HCT116 (cell line): ENCODE results near the gene ZNF14.
"Not testable (repeated sequence)": the region's sequence is repeated elsewhere in the genome, so short reads cannot be mapped to it uniquely, and the experiment has no call there.

Experiments
- CTCF ChIP-seq, 3 experiments: fragments of 200-600 bp in 1 of 3; sonication (generic) in 1 of 3; IDR thresholded peaks in 2 of 3; conservative IDR thresholded peaks in 1 of 3; 2 replicates each; pipeline ENCODE4 v1.5.1; 2012 to 2017; ENCODE audit warnings: low read depth in 2 of 3, low read length in 2 of 3, antibody characterized with exemption in 1 of 3, borderline replicate concordance in 1 of 3, control low read depth in 1 of 3, mild to moderate bottlenecking in 1 of 3, mixed read lengths in 1 of 3, mixed run types in 1 of 3, moderate library complexity in 1 of 3; ENCODE audit not compliant: insufficient read depth in 1 of 3
- POLR2A ChIP-seq: IDR thresholded peaks from 2 replicates; pipeline ENCODE4 v1.7.0; 2011; ENCODE audit warnings: borderline replicate concordance; ENCODE audit not compliant: insufficient read depth, insufficient read length; ENCODE audit errors: extremely low read depth
- SP1 ChIP-seq: IDR thresholded peaks from 2 replicates; pipeline ENCODE4 v1.6.1; 2012; ENCODE audit warnings: low read depth
- ZBTB33 ChIP-seq: IDR thresholded peaks from 2 replicates; pipeline ENCODE4 v1.6.1; 2011; ENCODE audit warnings: mild to moderate bottlenecking, low read length, moderate library complexity; ENCODE audit not compliant: insufficient replicate concordance; ENCODE audit errors: extremely low read depth
- ZFX ChIP-seq: fragments of 450-650 bp; IDR thresholded peaks from 2 replicates; pipeline ENCODE4 v1.6.1; 2017

GRCh38 chr19:19769971-19770370, 37.1 kb upstream of the ZNF14 start:
- not testable (repeated sequence) for TF ChIP-seq ZBTB33; CTCF (IDR thresholded peaks at IDR 0.05 in 2 of 3, conservative IDR thresholded peaks at IDR 0.05 in 1 of 3; ENCODE audit: borderline replicate concordance in 1 of 3, insufficient read depth in 1 of 3, low read depth in 2 of 3, low read length in 2 of 3); ZFX; SP1; POLR2A
